ENCODE data around the gene ASIP. TPM values are rescaled to one million over a fixed set of nuclear protein-coding genes. Genes with fewer than 3 reads are reported as not detected.
"Not testable (repeated sequence)": the region's sequence is repeated elsewhere in the genome, so short reads cannot be mapped to it uniquely, and the experiment has no call there.

Gene ASIP
- total RNA-seq, 1 experiment from 2014 or later: not detected

DNA sequence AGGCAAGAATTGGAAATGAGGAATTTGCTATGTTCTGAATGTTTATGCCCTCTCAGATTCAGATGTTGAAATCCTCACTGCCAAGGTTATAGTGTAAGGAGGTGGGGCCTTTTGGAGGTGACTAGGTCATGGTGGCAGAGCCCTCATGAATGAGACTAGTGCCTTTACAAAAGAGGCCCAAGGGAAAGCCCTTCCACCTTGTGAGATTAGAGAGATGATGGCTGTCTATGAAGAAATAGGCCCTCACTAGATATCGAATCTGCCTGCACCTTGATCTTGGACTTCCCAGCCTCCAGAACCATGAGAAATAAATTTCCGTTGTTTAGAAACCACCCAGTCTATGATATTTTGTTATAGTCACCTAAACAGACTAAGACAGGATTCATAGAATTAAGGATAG is 10.4 kb downstream of the ASIP start:
- H3K27ac ChIP-seq (ENCODE audit: low read depth, low read length, poor library complexity, severe bottlenecking): no peak overlapping the region
- no peaks in the 10 kb centered on the region for H3K9me3 ChIP-seq (ENCODE audit: low read depth, low read length, poor library complexity, severe bottlenecking)
- POLR2A ChIA-PET (ENCODE audit: low non-redundant PET): no interaction called here
- intact Hi-C loops (cut with micrococcal nuclease; ENCODE audit: unreplicated experiment): no loop called here
- DNase-seq (ENCODE audit: low spot score): no peak
- H3K4me1 ChIP-seq (ENCODE audit: insufficient read depth, low read length, poor library complexity, severe bottlenecking): no peaks in the 10 kb centered on the region
- CTCF ChIA-PET: interaction anchor here (0.7 kb wide), 1 partner anchor 114 kb away, joined by 5 read pairs; no protein-coding TSS in a partner anchor
- H3K36me3 ChIP-seq (ENCODE audit: insufficient read depth, low read length, poor library complexity, severe bottlenecking): no peaks in the 10 kb centered on the region
- H3K27me3 ChIP-seq (replicated peaks; ENCODE audit: insufficient read depth, low read depth, low read length, poor library complexity): no peaks in the 10 kb centered on the region
- no TSS peak for BruUV-seq (replicated peaks)
- TF ChIP-seq EZH2 (IDR thresholded peaks at IDR 0.05; ENCODE audit: borderline replicate concordance, low read depth, low read length, poor library complexity, severe bottlenecking): no peak
- TF ChIP-seq, protein P1, sequence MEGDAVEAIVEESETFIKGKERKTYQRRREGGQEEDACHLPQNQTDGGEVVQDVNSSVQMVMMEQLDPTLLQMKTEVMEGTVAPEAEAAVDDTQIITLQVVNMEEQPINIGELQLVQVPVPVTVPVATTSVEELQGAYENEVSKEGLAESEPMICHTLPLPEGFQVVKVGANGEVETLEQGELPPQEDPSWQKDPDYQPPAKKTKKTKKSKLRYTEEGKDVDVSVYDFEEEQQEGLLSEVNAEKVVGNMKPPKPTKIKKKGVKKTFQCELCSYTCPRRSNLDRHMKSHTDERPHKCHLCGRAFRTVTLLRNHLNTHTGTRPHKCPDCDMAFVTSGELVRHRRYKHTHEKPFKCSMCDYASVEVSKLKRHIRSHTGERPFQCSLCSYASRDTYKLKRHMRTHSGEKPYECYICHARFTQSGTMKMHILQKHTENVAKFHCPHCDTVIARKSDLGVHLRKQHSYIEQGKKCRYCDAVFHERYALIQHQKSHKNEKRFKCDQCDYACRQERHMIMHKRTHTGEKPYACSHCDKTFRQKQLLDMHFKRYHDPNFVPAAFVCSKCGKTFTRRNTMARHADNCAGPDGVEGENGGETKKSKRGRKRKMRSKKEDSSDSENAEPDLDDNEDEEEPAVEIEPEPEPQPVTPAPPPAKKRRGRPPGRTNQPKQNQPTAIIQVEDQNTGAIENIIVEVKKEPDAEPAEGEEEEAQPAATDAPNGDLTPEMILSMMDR (conservative IDR thresholded peaks at IDR 0.05; ENCODE audit: low read depth, low read length): no peak
- no peak overlapping the region for H3K4me3 ChIP-seq (ENCODE audit: low read depth, low read length, poor library complexity, severe bottlenecking)

DNA sequence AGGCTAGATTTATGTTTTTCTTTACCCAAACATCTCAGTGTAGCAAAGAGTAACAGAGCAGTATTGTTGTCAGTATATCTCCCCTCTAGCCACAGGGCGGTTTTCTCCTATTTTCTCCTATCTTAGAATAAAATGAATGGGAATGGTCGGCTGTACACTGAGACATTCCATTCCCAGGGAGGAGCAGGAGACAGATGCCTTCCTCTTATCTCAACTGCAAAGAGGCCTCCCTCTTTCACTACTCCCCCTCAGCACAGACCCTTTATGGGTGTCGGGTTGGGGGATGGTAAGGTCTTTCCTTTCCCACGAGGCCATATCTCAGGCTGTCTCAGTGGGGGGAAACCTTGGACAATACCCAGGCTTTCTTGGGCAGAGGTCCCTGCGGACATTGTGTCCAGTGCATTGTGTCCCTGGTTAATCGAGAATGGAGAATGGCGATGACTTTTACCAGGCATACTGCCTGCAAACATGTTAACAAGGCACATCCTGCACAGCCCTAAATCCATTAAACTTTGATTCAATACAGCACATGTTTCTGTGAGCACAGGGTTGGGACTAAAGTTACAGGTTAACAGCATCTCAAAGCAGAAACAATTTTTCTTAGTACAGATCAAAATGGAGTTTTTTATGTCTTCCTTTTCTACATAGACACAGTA is 11.3 kb downstream of the ASIP start:
- BruUV-seq (replicated peaks); POLR2A ChIA-PET (ENCODE audit: low non-redundant PET); CTCF ChIA-PET; H3K27me3 ChIP-seq (replicated peaks; ENCODE audit: insufficient read depth, low read depth, low read length, poor library complexity); H3K4me3 ChIP-seq (ENCODE audit: low read depth, low read length, poor library complexity, severe bottlenecking); H3K4me1 ChIP-seq (ENCODE audit: insufficient read depth, low read length, poor library complexity, severe bottlenecking); DNase-seq (ENCODE audit: low spot score); H3K27ac ChIP-seq (ENCODE audit: low read depth, low read length, poor library complexity, severe bottlenecking); H3K36me3 ChIP-seq (ENCODE audit: insufficient read depth, low read length, poor library complexity, severe bottlenecking); intact Hi-C loops (cut with micrococcal nuclease; ENCODE audit: unreplicated experiment); H3K9me3 ChIP-seq (ENCODE audit: low read depth, low read length, poor library complexity, severe bottlenecking): not testable (repeated sequence)

DNA sequence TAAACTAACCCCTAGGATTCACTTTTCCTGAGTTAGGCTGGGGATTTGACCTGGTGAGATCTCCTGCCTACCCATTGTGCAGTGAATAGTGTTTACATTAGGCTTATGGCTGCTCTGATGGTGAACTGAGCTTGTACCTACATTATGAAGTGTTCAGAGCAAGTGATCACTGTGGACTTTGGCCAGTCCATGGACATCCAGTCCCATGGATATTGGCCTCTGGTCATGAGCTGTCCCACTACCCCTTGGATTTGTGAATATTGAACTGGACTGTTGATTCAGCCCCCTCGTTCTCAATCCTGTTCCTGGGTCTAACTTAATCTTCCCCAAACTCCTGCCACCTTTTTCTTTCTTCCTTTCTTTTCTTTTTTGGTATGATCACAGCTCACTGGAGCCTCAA is 13.8 kb downstream of the ASIP start:
- intact Hi-C loops (cut with micrococcal nuclease; ENCODE audit: unreplicated experiment): no loop called here
- H3K36me3 ChIP-seq (ENCODE audit: insufficient read depth, low read length, poor library complexity, severe bottlenecking): no peaks in the 10 kb centered on the region
- ChIA-PET POLR2A (ENCODE audit: low non-redundant PET) (no interaction called here), CTCF (interaction anchor here (0.5 to 0.6 kb wide), 2 partner anchors 54 to 108 kb away, joined by 5 to 9 read pairs; partner anchors contain the start of gene ITCH)
- no peak for TF ChIP-seq EZH2 (IDR thresholded peaks at IDR 0.05; ENCODE audit: borderline replicate concordance, low read depth, low read length, poor library complexity, severe bottlenecking)
- TF ChIP-seq, protein P1 (conservative IDR thresholded peaks at IDR 0.05; ENCODE audit: low read depth, low read length): no peak
- H3K27ac ChIP-seq (ENCODE audit: low read depth, low read length, poor library complexity, severe bottlenecking): no peak overlapping the region
- no peak overlapping the region for H3K4me3 ChIP-seq (ENCODE audit: low read depth, low read length, poor library complexity, severe bottlenecking)
- H3K27me3 ChIP-seq (replicated peaks; ENCODE audit: insufficient read depth, low read depth, low read length, poor library complexity): no peaks in the 10 kb centered on the region
- no peaks in the 10 kb centered on the region for H3K9me3 ChIP-seq (ENCODE audit: low read depth, low read length, poor library complexity, severe bottlenecking)
- BruUV-seq (replicated peaks): no TSS peak
- DNase-seq (ENCODE audit: low spot score): no peak
- H3K4me1 ChIP-seq (ENCODE audit: insufficient read depth, low read length, poor library complexity, severe bottlenecking): no peaks in the 10 kb centered on the region

DNA sequence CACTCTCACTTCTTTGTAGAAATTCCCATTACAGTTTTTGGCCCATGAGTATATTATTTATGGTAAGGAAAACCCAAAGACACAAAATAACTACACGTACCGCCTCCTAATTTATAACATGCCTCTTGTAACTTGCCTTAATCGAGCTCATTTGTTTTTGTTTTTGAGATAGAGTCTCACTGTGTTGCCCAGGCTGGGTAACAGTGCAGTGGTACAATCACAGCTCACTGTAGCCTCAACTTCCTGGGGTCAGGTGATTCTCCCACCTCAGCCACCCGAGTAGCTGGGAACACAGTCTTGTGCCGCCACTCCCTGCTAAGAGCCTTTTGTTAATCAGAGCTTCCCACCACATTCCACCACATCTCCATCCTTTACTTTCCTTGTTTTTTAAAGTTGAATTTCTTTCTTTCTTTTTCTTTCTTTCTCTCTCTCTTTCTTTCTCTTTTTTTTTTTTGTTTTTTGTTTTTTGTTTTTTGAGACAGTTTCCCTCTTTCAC is 15.5 kb downstream of the ASIP start:
- DNase-seq (ENCODE audit: low spot score): no peak
- no peak for TF ChIP-seq EZH2 (IDR thresholded peaks at IDR 0.05; ENCODE audit: borderline replicate concordance, low read depth, low read length, poor library complexity, severe bottlenecking)
- TF ChIP-seq, protein P1 (conservative IDR thresholded peaks at IDR 0.05; ENCODE audit: low read depth, low read length): no peak
- intact Hi-C loops (cut with micrococcal nuclease; ENCODE audit: unreplicated experiment): no loop called here
- H3K4me1 ChIP-seq (ENCODE audit: insufficient read depth, low read length, poor library complexity, severe bottlenecking): no peaks in the 10 kb centered on the region
- ChIA-PET CTCF (interaction anchor here (1.4 kb wide), 1 partner anchor 66 kb away, joined by 4 read pairs; no protein-coding TSS in a partner anchor), POLR2A (ENCODE audit: low non-redundant PET) (interaction anchor here (0.6 kb wide), 1 partner anchor 11 kb away, joined by 20 read pairs; no protein-coding TSS in a partner anchor)
- BruUV-seq (replicated peaks): no TSS peak
- H3K27me3 ChIP-seq (replicated peaks; ENCODE audit: insufficient read depth, low read depth, low read length, poor library complexity): no peaks in the 10 kb centered on the region
- no peaks in the 10 kb centered on the region for H3K36me3 ChIP-seq (ENCODE audit: insufficient read depth, low read length, poor library complexity, severe bottlenecking)
- H3K9me3 ChIP-seq (ENCODE audit: low read depth, low read length, poor library complexity, severe bottlenecking): no peaks in the 10 kb centered on the region
- no peak overlapping the region for H3K4me3 ChIP-seq (ENCODE audit: low read depth, low read length, poor library complexity, severe bottlenecking)
- no peak overlapping the region for H3K27ac ChIP-seq (ENCODE audit: low read depth, low read length, poor library complexity, severe bottlenecking)

All from A673 (cell line).